SK-N-SH treated with all-trans-retinoic acid at 6 μM for 48 hours (cell line): ENCODE data around the gene CD151.

ENCODE experiments used
- ARNTL ChIP-seq: fragments of 450-650 bp; formaldehyde crosslinking; IDR thresholded peaks from 2 replicates; pipeline ENCODE4 v1.5.0; 2020; ENCODE audit warnings: low read depth, mild to moderate bottlenecking, moderate library complexity, borderline replicate concordance
- CREB5 ChIP-seq: fragments of 250-450 bp; sonication (Bioruptor Pico); IDR thresholded peaks from 2 replicates; pipeline ENCODE4 v1.5.1; 2020; ENCODE audit warnings: low read depth, mild to moderate bottlenecking, moderate library complexity
- CSDC2 ChIP-seq: fragments of 250-450 bp; sonication (Bioruptor Pico); IDR thresholded peaks from 2 replicates; pipeline ENCODE4 v1.5.0; 2020; ENCODE audit warnings: mild to moderate bottlenecking, moderate library complexity
- ESRRG ChIP-seq: fragments of 250-450 bp; sonication (Bioruptor Pico); IDR thresholded peaks from 2 replicates; pipeline ENCODE4 v1.6.1; 2021; ENCODE audit warnings: mild to moderate bottlenecking
- POU6F1 ChIP-seq: fragments of 250-450 bp; sonication (Bioruptor Pico); IDR thresholded peaks from 2 replicates; pipeline ENCODE4 v1.8.0; 2021; ENCODE audit warnings: low read depth, mild to moderate bottlenecking, moderate library complexity, borderline replicate concordance
- RARB ChIP-seq: fragments of 250-450 bp; sonication (Bioruptor Pico); IDR thresholded peaks from 2 replicates; pipeline ENCODE4 v1.8.0; 2021; ENCODE audit warnings: mild to moderate bottlenecking, moderate library complexity
- TCF4 ChIP-seq: fragments of 250-450 bp; sonication (Bioruptor Pico); IDR thresholded peaks from 2 replicates; pipeline ENCODE4 v1.8.0; 2021; ENCODE audit warnings: mild to moderate bottlenecking, moderate library complexity, borderline replicate concordance
- ZC3H10 ChIP-seq: fragments of 250-450 bp; sonication (Bioruptor Pico); IDR thresholded peaks from 2 replicates; pipeline ENCODE4 v1.5.1; 2021; ENCODE audit warnings: mild to moderate bottlenecking, moderate library complexity
- ZFP3 ChIP-seq: fragments of 250-450 bp; sonication (Bioruptor Pico); IDR thresholded peaks from 2 replicates; pipeline ENCODE4 v1.5.0; 2020; ENCODE audit warnings: mild to moderate bottlenecking, moderate library complexity
- ZFP30 ChIP-seq: fragments of 450-650 bp; formaldehyde crosslinking; IDR thresholded peaks from 2 replicates; pipeline ENCODE4 v1.5.0; 2022; ENCODE audit warnings: mild to moderate bottlenecking, moderate library complexity
- ZNF70 ChIP-seq: fragments of 450-650 bp; formaldehyde crosslinking; IDR thresholded peaks from 2 replicates; pipeline ENCODE4 v1.5.0; 2020; ENCODE audit warnings: mild to moderate bottlenecking, moderate library complexity

- TF ChIP-seq CSDC2 (CRISPR knock-in tag) = no peak
- no peak for TF ChIP-seq CREB5 (CRISPR knock-in tag)
- no peak for TF ChIP-seq RARB
- no peak for TF ChIP-seq TCF4 (CRISPR knock-in tag)
- no peak for TF ChIP-seq ZC3H10
- TF ChIP-seq ARNTL (CRISPR knock-in tag) = no peak
- no peak for TF ChIP-seq ZNF70 (CRISPR knock-in tag)
- no peak for TF ChIP-seq ZFP3 (CRISPR knock-in tag)
- TF ChIP-seq ZFP30 (CRISPR knock-in tag) = no peak
- no peak for TF ChIP-seq ESRRG (CRISPR knock-in tag)
- TF ChIP-seq POU6F1 (CRISPR knock-in tag) = no peak
These were observed 9.7 kb downstream of the CD151 start, which contains the start of the genes POLR2L and TSPAN4 for GRCh38 chr11:842370-843002.
